NCI-H748 treated with DMSO at 0.1 percent for 48 hours (cell line): Measurements from ENCODE around the gene PHB1.

Experiments
- DNase-seq: peaks from one replicate; lab custom pipeline; 2025; lab: John Stamatoyannopoulos, UW

The PHB1 gene

GRCh38 chr17:49414622-49415350 is at the start of gene PHB1:
Gene PHB1, minus strand, starts transcription at chr17:49414882. Its CDS starts 1,618 bp downstream, at chr17:49413264.
- peak; percentile 97 for DNase-seq

- no peak for DNase-seq
Measured at GRCh38 chr17:49464049-49464448, 49.4 kb upstream of the PHB1 start.

GRCh38 chr17:49461580-49461979 is 46.9 kb upstream of the PHB1 start:
- DNase-seq = no peak

GRCh38 chr17:49460401-49460800 is 45.7 kb upstream of the PHB1 start:
- no peak for DNase-seq

- DNase-seq = no peak
Measured at GRCh38 chr17:49459401-49459984, 44.8 kb upstream of the PHB1 start.

- no peak for DNase-seq
Measured at GRCh38 chr17:49457564-49458535, 43.2 kb upstream of the PHB1 start.

GRCh38 chr17:49456183-49456965 is 41.7 kb upstream of the PHB1 start:
- DNase-seq = no peak

- DNase-seq = no peak
Measured at GRCh38 chr17:49455272-49455861, 40.7 kb upstream of the PHB1 start.

- DNase-seq = no peak
Measured at GRCh38 chr17:49454050-49454449, 39.4 kb upstream of the PHB1 start.

- no peak for DNase-seq
Measured at GRCh38 chr17:49452661-49453060, 38.0 kb upstream of the PHB1 start.

GRCh38 chr17:49452201-49452600 is 37.5 kb upstream of the PHB1 start:
- no peak for DNase-seq

GRCh38 chr17:49450735-49451134 is 36.1 kb upstream of the PHB1 start:
- no peak for DNase-seq

- DNase-seq = no peak
Measured at GRCh38 chr17:49450181-49450580, 35.5 kb upstream of the PHB1 start.

GRCh38 chr17:49447628-49448302 is 33.1 kb upstream of the PHB1 start:
- no peak for DNase-seq

GRCh38 chr17:49445591-49445990 is 30.9 kb upstream of the PHB1 start:
- DNase-seq = no peak

- DNase-seq = no peak
Measured at GRCh38 chr17:49444384-49444783, 29.7 kb upstream of the PHB1 start.

GRCh38 chr17:49443862-49444261 is 29.2 kb upstream of the PHB1 start:
- no peak for DNase-seq

- DNase-seq = no peak
Measured at GRCh38 chr17:49442041-49442440, 27.4 kb upstream of the PHB1 start.

- no peak for DNase-seq
Measured at GRCh38 chr17:49441578-49441977, 26.9 kb upstream of the PHB1 start.

GRCh38 chr17:49440581-49440980 is 25.9 kb upstream of the PHB1 start:
- no peak for DNase-seq
